HepG2 (cell line): ENCODE data around the gene COL9A2. TPM values are rescaled to one million over a fixed set of nuclear protein-coding genes. Genes with fewer than 3 reads are reported as not detected.

Experiments
- ATAC-seq: fragments of 200-7000 bp; cut with Tn5 transposase; 3 replicates; pipeline ENCODE4 v1.9.1; 2020; ENCODE audit warnings: mild to moderate bottlenecking, moderate library complexity
- BruUV-seq: library from RNA; stranded (reverse); fragments of 400-500 nt; replicated peaks from 2 replicates; lab custom pipeline; 2021; lab: Mats Ljungman, UMichigan
- CTCF ChIA-PET: fragments of 300-600 bp; formaldehyde crosslinking; extraction: SDS; loops from one replicate; lab custom pipeline; 2021; ENCODE audit warnings: low total read pairs, inconsistent platforms, low intra/inter-chr PET ratio; lab: Yijun Ruan, JAX
- POLR2A ChIA-PET: fragments of 350-600 bp; sonication (Branson Sonifier 250); formaldehyde crosslinking; loops from one replicate; lab custom pipeline; 2020; ENCODE audit warnings: antibody characterized with exemption, inconsistent platforms; lab: Yijun Ruan, JAX
- DNase-seq: peaks from one replicate; pipeline ENCODE4 v3.0.0-alpha.2; 2015; ENCODE audit warnings: low spot score
- FAIRE-seq: peaks from 3 replicates; lab custom pipeline; 2011; peaks lifted over from hg19 to GRCh38; lab: Jason Lieb, UNC
- H2AFZ ChIP-seq: one replicate; pipeline ENCODE4 v1.6.1; 2011; ENCODE audit warnings: low read length, inconsistent platforms
- H3K27ac ChIP-seq: fragments of 300-600 bp; 3 replicates; pipeline ENCODE4 v1.8.0; 2011; ENCODE audit warnings: mixed run types, mild to moderate bottlenecking, mixed read lengths, low read length, inconsistent platforms; ENCODE audit not compliant: insufficient read depth; ENCODE audit errors: extremely low read length
- H3K27me3 ChIP-seq, 2 experiments: fragments of 200-600 bp in 1 of 2; 2 replicates in 1 of 2; 3 replicates in 1 of 2; pipeline versions ENCODE4 v1.6.0 to v1.8.0; 2011; ENCODE audit warnings: low read length in 2 of 2, mild to moderate bottlenecking in 2 of 2, moderate library complexity in 2 of 2, inconsistent platforms in 1 of 2; ENCODE audit not compliant: insufficient read depth in 2 of 2, control insufficient read depth in 1 of 2
- H3K36me3 ChIP-seq, 2 experiments: fragments of 200-600 bp in 1 of 2; replicated peaks in 1 of 2; 2 replicates in 1 of 2; 3 replicates in 1 of 2; pipeline versions ENCODE4 v1.5.1 to v1.8.0; 2011; ENCODE audit warnings: low read length in 2 of 2, inconsistent platforms in 1 of 2; ENCODE audit not compliant: insufficient read depth in 2 of 2, control insufficient read depth in 1 of 2
- H3K4me1 ChIP-seq: 2 replicates; pipeline ENCODE4 v1.5.1; 2012; ENCODE audit warnings: low read length, inconsistent platforms; ENCODE audit not compliant: insufficient read depth
- H3K4me2 ChIP-seq: 2 replicates; pipeline ENCODE4 v1.6.0; 2011; ENCODE audit warnings: low read depth, low read length, inconsistent platforms
- H3K4me3 ChIP-seq, 3 experiments: fragments of 200-600 bp in 1 of 3; sonication (generic), shearing (Covaris generic) in 1 of 3; replicated peaks in 1 of 3; 2 replicates each; pipeline ENCODE4 v1.5.1; 2011 to 2016; ENCODE audit warnings: low read length in 3 of 3, inconsistent platforms in 2 of 3, low read depth in 2 of 3, mild to moderate bottlenecking in 2 of 3, control low read depth in 1 of 3, mixed read lengths in 1 of 3; ENCODE audit not compliant: insufficient read depth in 1 of 3
- H3K79me2 ChIP-seq: one replicate; pipeline ENCODE4 v1.6.1; 2011; ENCODE audit warnings: low read length, inconsistent platforms; ENCODE audit not compliant: insufficient read depth
- H3K9ac ChIP-seq: 2 replicates; pipeline ENCODE4 v1.6.0; 2011; ENCODE audit warnings: mild to moderate bottlenecking, low read depth, low read length, inconsistent platforms; ENCODE audit not compliant: insufficient read depth
- H3K9me3 ChIP-seq: 2 replicates; pipeline ENCODE4 v1.5.1; 2012; ENCODE audit warnings: mild to moderate bottlenecking, low read length
- H4K20me1 ChIP-seq: 2 replicates; pipeline ENCODE4 v1.6.0; 2011; ENCODE audit warnings: inconsistent platforms, mild to moderate bottlenecking, low read length, moderate library complexity; ENCODE audit not compliant: insufficient read depth
- ISX ChIP-seq: sonication (generic); formaldehyde crosslinking; conservative IDR thresholded peaks from 2 replicates; pipeline ENCODE4 v1.5.0; 2020; ENCODE audit warnings: missing genetic modification reagents
- NONO ChIP-seq, 2 experiments: fragments of 450-650 bp in 1 of 2; sonication (generic) in 1 of 2; formaldehyde crosslinking in 1 of 2; IDR thresholded peaks in 1 of 2; conservative IDR thresholded peaks in 1 of 2; 2 replicates each; pipeline versions ENCODE4 v1.6.1 to v1.8.0; 2017 to 2022; ENCODE audit warnings: mild to moderate bottlenecking in 1 of 2, missing genetic modification reagents in 1 of 2, moderate library complexity in 1 of 2
- SAFB2 ChIP-seq: sonication (generic); formaldehyde crosslinking; IDR thresholded peaks from 2 replicates; pipeline ENCODE4 v1.5.1; 2020; ENCODE audit warnings: missing genetic modification reagents, low read depth, mild to moderate bottlenecking, borderline replicate concordance
- SOX13 ChIP-seq, 3 experiments: fragments of 450-650 bp in 1 of 3; sonication (generic) in 1 of 3; formaldehyde crosslinking in 1 of 3; IDR thresholded peaks in 2 of 3; conservative IDR thresholded peaks in 1 of 3; 2 replicates each; pipeline versions ENCODE4 v1.5.0 to v1.6.1; 2016 to 2020; ENCODE audit warnings: antibody characterized with exemption in 1 of 3, mild to moderate bottlenecking in 1 of 3, missing compliant biosample characterization in 1 of 3, missing genetic modification reagents in 1 of 3, moderate library complexity in 1 of 3
- THAP11 ChIP-seq: IDR thresholded peaks from 2 replicates; pipeline ENCODE4 v1.6.1; 2016; ENCODE audit warnings: missing biosample characterization, missing genetic modification reagents
- THAP9 ChIP-seq: sonication (generic); formaldehyde crosslinking; IDR thresholded peaks from 2 replicates; pipeline ENCODE4; 2020; ENCODE audit warnings: missing genetic modification reagents, mild to moderate bottlenecking, borderline replicate concordance
- TSC22D2 ChIP-seq: sonication (generic); formaldehyde crosslinking; IDR thresholded peaks from 2 replicates; pipeline ENCODE4 v1.5.1; 2020; ENCODE audit warnings: missing genetic modification reagents, mild to moderate bottlenecking, borderline replicate concordance
- whole genome bisulfite sequencing: methylation state at CpG from one replicate; pipeline ENCODE4 v1.1.6; 2017; ENCODE audit warnings: low lambda C conversion rate; 5-methylcytosine and 5-hydroxymethylcytosine counted together
- in situ Hi-C: cut with HindIII; loops from 2 replicates; pipeline ENCODE4 v1.10.0; 2017; ENCODE audit warnings: low pct_unique_long_range_greater_than_20kb; ENCODE audit not compliant: extremely low pct_ligation_motif_present
- intact Hi-C: fragments of 100-400 bp; cut with micrococcal nuclease; formaldehyde crosslinking; loops from one replicate; pipeline ENCODE4 v1.10.0; 2022; ENCODE audit not compliant: unreplicated experiment
- polyA plus RNA-seq, 8 experiments: library from polyadenylated mRNA; depleted of rRNA in 3 of 8; stranded (reverse) in 7 of 8; unstranded in 1 of 8; fragments of >200 nt; fragmentation: Illumina TruSeq in 4 of 8; extraction: Trizol in 4 of 8; gene quantifications; 2 replicates each; pipeline versions ENCODE4 v1.2.1 to v1.2.3, GENCODE V29; 2011 to 2016; ENCODE audit warnings: low read depth in 4 of 8, missing spikeins in 1 of 8, mixed read lengths in 1 of 8; ENCODE audit not compliant: insufficient read depth in 1 of 8
- total RNA-seq, 5 experiments: library from RNA; depleted of rRNA; stranded (reverse); fragments of >200 nt; fragmentation: Illumina TruSeq; extraction: Trizol; gene quantifications; 2 replicates each; pipeline ENCODE4 v1.2.3, GENCODE V29; 2016; ENCODE audit warnings: low read depth in 1 of 5
- TF ChIP-seq, protein P1 (sequence below): sonication (generic); formaldehyde crosslinking; conservative IDR thresholded peaks from 2 replicates; pipeline ENCODE4 v1.8.1; 2023; ENCODE audit warnings: missing genetic modification reagents

The COL9A2 gene
- total and polyA plus RNA-seq, 2 of the 13 experiments (the other 11 are each of a cell fraction or from before 2014, with no cell fraction given): 20.2 to 26.9 TPM

DNA sequence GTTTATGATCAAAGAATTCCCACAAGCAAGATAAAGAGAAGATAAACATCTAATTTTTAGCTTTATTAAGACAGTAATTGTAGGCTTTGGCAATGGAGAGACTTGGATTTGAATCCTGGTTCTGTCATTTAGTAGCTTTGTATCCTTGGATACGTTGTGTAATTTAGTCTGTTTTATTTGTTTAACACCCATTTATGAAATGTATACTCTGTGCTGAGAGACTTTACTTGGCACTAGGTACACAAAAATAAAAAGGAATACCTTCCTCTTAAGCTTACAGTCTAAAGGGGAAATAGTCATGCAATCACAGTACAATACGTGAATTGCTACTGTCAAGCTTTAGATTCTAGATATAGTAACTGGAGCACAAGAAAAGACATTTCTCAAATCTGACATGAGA, 35.2 kb downstream of the COL9A2 start (continued):
- TF ChIP-seq THAP9 (CRISPR knock-in tag): no peak
- no peak for TF ChIP-seq SOX13 (IDR thresholded peaks at IDR 0.05)
- no peak for TF ChIP-seq SOX13 (CRISPR knock-in tag; conservative IDR thresholded peaks at IDR 0.05 in 1 of 2, IDR thresholded peaks at IDR 0.05 in 1 of 2)
- no peak for TF ChIP-seq SAFB2 (CRISPR knock-in tag)
- no peak for TF ChIP-seq TSC22D2

GRCh38 chr1:40276122-40276521, 41.0 kb downstream of the COL9A2 start:
- no peak overlapping the region for H3K27ac ChIP-seq
- DNase-seq (no peak), FAIRE-seq (no peak), ATAC-seq (no peak)
- H3K79me2 ChIP-seq: no peaks in the 10 kb centered on the region
- H3K9me3 ChIP-seq: no peaks in the 10 kb centered on the region
- no peaks in the 10 kb centered on the region for H4K20me1 ChIP-seq
- ChIA-PET CTCF (no interaction called here), POLR2A (no interaction called here)
- H3K4me1 ChIP-seq: no peaks in the 10 kb centered on the region
- intact Hi-C loops: no loop called here
- in situ Hi-C loops: no loop called here
- H3K9ac ChIP-seq: no peak overlapping the region
- H3K4me3 ChIP-seq: no peak overlapping the region
- no peak overlapping the region for H3K4me2 ChIP-seq
- WGBS: 97% methylated on average over 3 of the region's 3 CpGs
- no peak overlapping the region for H2AFZ ChIP-seq
- TF ChIP-seq THAP11 (CRISPR knock-in tag) (no peak), ISX (CRISPR knock-in tag) (no peak), NONO (IDR thresholded peaks at IDR 0.05) (no peak), NONO (CRISPR knock-in tag; conservative IDR thresholded peaks at IDR 0.05) (no peak)
- TF ChIP-seq, protein P1, sequence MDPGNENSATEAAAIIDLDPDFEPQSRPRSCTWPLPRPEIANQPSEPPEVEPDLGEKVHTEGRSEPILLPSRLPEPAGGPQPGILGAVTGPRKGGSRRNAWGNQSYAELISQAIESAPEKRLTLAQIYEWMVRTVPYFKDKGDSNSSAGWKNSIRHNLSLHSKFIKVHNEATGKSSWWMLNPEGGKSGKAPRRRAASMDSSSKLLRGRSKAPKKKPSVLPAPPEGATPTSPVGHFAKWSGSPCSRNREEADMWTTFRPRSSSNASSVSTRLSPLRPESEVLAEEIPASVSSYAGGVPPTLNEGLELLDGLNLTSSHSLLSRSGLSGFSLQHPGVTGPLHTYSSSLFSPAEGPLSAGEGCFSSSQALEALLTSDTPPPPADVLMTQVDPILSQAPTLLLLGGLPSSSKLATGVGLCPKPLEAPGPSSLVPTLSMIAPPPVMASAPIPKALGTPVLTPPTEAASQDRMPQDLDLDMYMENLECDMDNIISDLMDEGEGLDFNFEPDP (CRISPR knock-in tag): no peak
- TF ChIP-seq, all 625 proteins: peak for 0
- BruUV-seq: no TSS peak
- no peaks in the 10 kb centered on the region for H3K27me3 ChIP-seq
- peaks cover 4 to 50% of the 10 kb centered on the region in 2 experiments; a peak in 4 of 5 replicates for H3K36me3 ChIP-seq
